Activated B cell treated with CpG ODN at 0.5 μM for 24 hours (primary cell): ENCODE measurements around the gene ANKRD13C. TPM values are rescaled to one million over a fixed set of nuclear protein-coding genes. Genes with fewer than 3 reads are reported as not detected.

Source experiments
- ATAC-seq: fragments of 200-7000 bp; cut with Tn5 transposase; one replicate; pipeline ENCODE4 v1.10.0; 2021; ENCODE audit warnings: low read depth, mild to moderate bottlenecking, moderate library complexity
- CTCF ChIA-PET: fragments of 350-600 bp; sonication (Branson Sonifier 250); formaldehyde crosslinking; loops from one replicate; lab custom pipeline; 2021; ENCODE audit warnings: antibody characterized with exemption; lab: Charles Lee
- POLR2A ChIA-PET: fragments of 350-600 bp; sonication (Branson Sonifier 250); formaldehyde crosslinking; loops from one replicate; lab custom pipeline; 2021; ENCODE audit warnings: antibody characterized with exemption; lab: Charles Lee
- DNase-seq: peaks from one replicate; pipeline ENCODE4 v3.0.0; 2022
- H3K27ac Mint-ChIP-seq: one replicate; pipeline ENCODE4 v1.8.0; 2020; ENCODE audit warnings: mixed read lengths
- H3K27me3 Mint-ChIP-seq: one replicate; pipeline ENCODE4 v1.8.0; 2021; ENCODE audit warnings: mixed read lengths
- H3K36me3 Mint-ChIP-seq: one replicate; pipeline ENCODE4 v1.8.0; 2021; ENCODE audit warnings: low read depth, mixed read lengths
- H3K4me1 Mint-ChIP-seq: one replicate; pipeline ENCODE4 v1.8.0; 2021; ENCODE audit warnings: mixed read lengths
- H3K4me3 Mint-ChIP-seq: one replicate; pipeline ENCODE4 v1.8.0; 2020; ENCODE audit warnings: mild to moderate bottlenecking, mixed read lengths
- H3K9me3 Mint-ChIP-seq: one replicate; pipeline ENCODE4 v1.8.0; 2020; ENCODE audit warnings: mixed read lengths
- CTCF ChIP-seq: fragments of 200-600 bp; IDR thresholded peaks from one replicate; pipeline ENCODE4 v1.8.0; 2022; ENCODE audit warnings: antibody characterized with exemption, mild to moderate bottlenecking
- intact Hi-C: fragments of 100-400 bp; cut with micrococcal nuclease; formaldehyde crosslinking; loops from one replicate; pipeline ENCODE4 v1.15.1; 2024
- total RNA-seq: library from RNA; stranded (reverse); gene quantifications from 2 replicates; pipeline ENCODE4 v1.2.3, GENCODE V29; 2022

ANKRD13C gene
- total RNA-seq, 1 donor from 2014 or later = 21.2 TPM

- no peak overlapping the region for H3K27ac Mint-ChIP-seq
- intact Hi-C loops = no loop called here
- CTCF ChIA-PET = no interaction called here
- H3K36me3 Mint-ChIP-seq = peaks cover 69% of the 10 kb centered on the region
- no peak overlapping the region for H3K4me3 Mint-ChIP-seq
- POLR2A ChIA-PET = no interaction called here
- no peaks in the 10 kb centered on the region for H3K27me3 Mint-ChIP-seq
- H3K4me1 Mint-ChIP-seq = peaks cover 11% of the 10 kb centered on the region
- TF ChIP-seq CTCF = no peak
- H3K9me3 Mint-ChIP-seq = no peaks in the 10 kb centered on the region
- no peak for ATAC-seq
- no peak for DNase-seq
Measured at GRCh38 chr1:70295749-70296148, 58.8 kb downstream of the ANKRD13C start.

DNA sequence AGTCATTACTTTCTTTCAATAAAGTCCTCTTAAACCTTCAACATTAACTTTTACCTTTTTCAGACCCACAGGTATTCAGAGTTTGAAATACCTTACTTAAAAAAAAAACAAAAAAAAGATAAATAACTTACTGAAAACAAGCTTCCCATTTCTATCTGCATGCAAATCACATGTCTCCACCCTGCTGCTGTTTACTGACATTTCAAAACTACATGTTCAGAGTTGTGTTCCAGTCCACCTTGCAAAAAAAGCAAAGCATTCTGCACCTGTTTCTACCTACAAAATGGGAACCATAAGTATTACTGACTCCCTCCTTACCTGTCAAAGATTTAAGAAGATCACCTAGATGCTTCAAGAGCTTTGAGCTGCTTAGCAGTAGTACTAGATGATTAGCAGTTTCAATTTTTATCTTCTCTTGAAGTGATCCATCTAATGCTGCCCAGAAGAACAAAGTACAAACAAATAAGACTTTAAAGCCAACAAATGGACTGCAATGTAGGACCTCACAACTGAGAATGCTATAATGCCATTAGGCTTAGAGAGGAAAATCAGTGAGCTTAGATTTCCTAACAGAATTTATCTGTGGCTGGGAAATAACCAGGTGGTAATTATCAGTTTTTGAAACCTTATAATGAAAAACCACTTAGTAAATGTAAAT lies 61.2 kb downstream of the ANKRD13C start:
- Mint-ChIP-seq H3K4me3 (no peak overlapping the region), H3K9me3 (no peaks in the 10 kb centered on the region), H3K4me1 (peaks cover 11% of the 10 kb centered on the region), H3K36me3 (peaks cover 72% of the 10 kb centered on the region), H3K27me3 (no peaks in the 10 kb centered on the region), H3K27ac (no peak overlapping the region)
- CTCF ChIA-PET = no interaction called here
- POLR2A ChIA-PET = no interaction called here
- ATAC-seq (no peak), DNase-seq (no peak)
- intact Hi-C loops = no loop called here
- no peak for TF ChIP-seq CTCF

GRCh38 chr1:70290218-70290617 lies 64.3 kb downstream of the ANKRD13C start:
- no peak for DNase-seq
- H3K4me3 Mint-ChIP-seq = no peak overlapping the region
- H3K36me3 Mint-ChIP-seq = peaks cover 61% of the 10 kb centered on the region
- H3K27me3 Mint-ChIP-seq = no peaks in the 10 kb centered on the region
- CTCF ChIA-PET = no interaction called here
- no peak for ATAC-seq
- intact Hi-C loops = no loop called here
- no peak overlapping the region for H3K27ac Mint-ChIP-seq
- no peak for TF ChIP-seq CTCF
- peaks cover 11% of the 10 kb centered on the region for H3K4me1 Mint-ChIP-seq
- POLR2A ChIA-PET = interaction anchor here (0.7 kb wide), 1 partner anchor 82 kb away, joined by 3 read pairs; no protein-coding TSS in a partner anchor
- no peaks in the 10 kb centered on the region for H3K9me3 Mint-ChIP-seq

GRCh38 chr1:70288166-70288565 lies 66.4 kb downstream of the ANKRD13C start:
- TF ChIP-seq CTCF = no peak
- Mint-ChIP-seq H3K4me3 (no peak overlapping the region), H3K27me3 (no peaks in the 10 kb centered on the region), H3K9me3 (no peaks in the 10 kb centered on the region), H3K27ac (no peak overlapping the region), H3K36me3 (peaks cover 52% of the 10 kb centered on the region), H3K4me1 (peaks cover 3% of the 10 kb centered on the region)
- ChIA-PET CTCF (no interaction called here), POLR2A (no interaction called here)
- intact Hi-C loops = no loop called here
- no peak for ATAC-seq
- no peak for DNase-seq

DNA sequence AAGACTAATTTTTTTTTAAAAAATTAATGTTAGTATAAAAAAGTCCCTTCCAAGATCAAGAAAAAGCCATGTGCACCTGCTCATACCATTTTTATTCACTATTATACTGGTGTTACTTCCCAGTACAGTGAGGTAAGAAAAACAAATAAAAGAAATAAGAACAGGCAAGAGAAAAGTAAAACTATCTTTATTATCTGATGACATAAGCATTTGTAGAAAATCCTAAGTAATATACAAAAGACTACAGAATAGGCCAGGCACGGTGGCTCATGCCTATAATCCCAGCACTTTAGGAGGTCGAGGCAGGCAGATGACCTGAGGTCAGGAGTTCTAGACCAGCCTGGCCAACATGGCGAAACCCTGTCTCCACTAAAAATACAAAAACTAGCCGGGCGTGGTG lies 68.1 kb downstream of the ANKRD13C start:
- Mint-ChIP-seq H3K36me3 (peaks cover 44% of the 10 kb centered on the region), H3K4me3 (no peak overlapping the region), H3K27me3 (no peaks in the 10 kb centered on the region), H3K9me3 (no peaks in the 10 kb centered on the region), H3K27ac (no peak overlapping the region), H3K4me1 (no peaks in the 10 kb centered on the region)
- ChIA-PET CTCF (no interaction called here), POLR2A (no interaction called here)
- no peak for TF ChIP-seq CTCF
- no peak for ATAC-seq
- intact Hi-C loops = no loop called here
- no peak for DNase-seq
